Keratinocyte (primary cell): Measurements from ENCODE around the gene FLII.

Experiments used
- EZH2 ChIP-seq: IDR thresholded peaks from one replicate; pipeline ENCODE4 v1.6.1; 2012; ENCODE audit warnings: inconsistent platforms, mild to moderate bottlenecking, low read length, moderate library complexity
- TF ChIP-seq, protein P1 (sequence below), 3 experiments: IDR thresholded peaks in 1 of 3; conservative IDR thresholded peaks in 1 of 3; optimal IDR thresholded peaks in 1 of 3; 2 replicates in 2 of 3; 3 replicates in 1 of 3; pipeline versions ENCODE3 to v1.5.1; 2011; ENCODE audit warnings: low read length in 3 of 3, mild to moderate bottlenecking in 3 of 3, moderate library complexity in 2 of 3, control low read depth in 1 of 3, inconsistent platforms in 1 of 3; ENCODE audit not compliant: insufficient read depth in 2 of 3; ENCODE audit errors: extremely low read depth in 1 of 3

DNA sequence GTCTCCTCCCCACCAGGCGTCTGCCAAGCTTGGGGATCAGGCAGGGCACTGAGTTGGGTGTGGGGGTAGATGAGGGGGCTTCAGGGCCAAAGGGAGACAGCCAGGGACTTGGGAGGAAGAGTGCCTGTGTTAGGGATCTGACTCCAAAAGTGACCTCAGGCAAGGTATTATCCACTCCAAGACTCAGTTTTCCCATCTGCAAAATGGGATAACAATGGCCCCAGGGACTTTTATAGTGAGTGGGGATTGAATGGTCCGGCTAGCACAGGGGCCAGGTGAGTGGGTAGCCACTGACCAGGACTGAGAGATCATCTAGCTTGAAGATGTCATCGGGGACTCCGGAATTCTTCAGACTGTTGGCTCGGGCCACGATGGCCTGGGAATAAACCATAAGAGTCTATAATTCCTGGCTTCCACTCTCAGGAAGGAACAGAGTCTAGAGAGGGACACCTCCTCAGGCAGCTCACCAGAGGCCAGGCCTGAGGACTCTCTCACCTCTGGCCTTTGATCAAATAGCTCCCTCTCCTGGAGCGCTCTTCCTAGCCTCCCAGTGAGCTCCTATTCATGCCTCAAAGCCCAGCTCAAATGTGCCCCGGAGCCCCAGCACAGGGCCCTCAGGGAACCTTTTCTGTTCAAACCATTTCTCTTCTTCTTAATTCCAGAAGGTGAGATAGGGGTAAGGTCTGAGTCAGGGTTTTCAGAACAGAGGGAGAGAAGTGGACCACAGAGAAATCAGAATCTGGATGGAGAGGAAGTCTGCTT, 3.5 kb downstream of the FLII start:
- TF ChIP-seq, protein P1, sequence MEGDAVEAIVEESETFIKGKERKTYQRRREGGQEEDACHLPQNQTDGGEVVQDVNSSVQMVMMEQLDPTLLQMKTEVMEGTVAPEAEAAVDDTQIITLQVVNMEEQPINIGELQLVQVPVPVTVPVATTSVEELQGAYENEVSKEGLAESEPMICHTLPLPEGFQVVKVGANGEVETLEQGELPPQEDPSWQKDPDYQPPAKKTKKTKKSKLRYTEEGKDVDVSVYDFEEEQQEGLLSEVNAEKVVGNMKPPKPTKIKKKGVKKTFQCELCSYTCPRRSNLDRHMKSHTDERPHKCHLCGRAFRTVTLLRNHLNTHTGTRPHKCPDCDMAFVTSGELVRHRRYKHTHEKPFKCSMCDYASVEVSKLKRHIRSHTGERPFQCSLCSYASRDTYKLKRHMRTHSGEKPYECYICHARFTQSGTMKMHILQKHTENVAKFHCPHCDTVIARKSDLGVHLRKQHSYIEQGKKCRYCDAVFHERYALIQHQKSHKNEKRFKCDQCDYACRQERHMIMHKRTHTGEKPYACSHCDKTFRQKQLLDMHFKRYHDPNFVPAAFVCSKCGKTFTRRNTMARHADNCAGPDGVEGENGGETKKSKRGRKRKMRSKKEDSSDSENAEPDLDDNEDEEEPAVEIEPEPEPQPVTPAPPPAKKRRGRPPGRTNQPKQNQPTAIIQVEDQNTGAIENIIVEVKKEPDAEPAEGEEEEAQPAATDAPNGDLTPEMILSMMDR (optimal IDR thresholded peaks at IDR 0.05 in 1 of 3, IDR thresholded peaks at IDR 0.05 in 1 of 3, conservative IDR thresholded peaks at IDR 0.05 in 1 of 3; ENCODE audit: extremely low read depth in 1 of 3, insufficient read depth in 2 of 3, low read length in 3 of 3), result no peak
- no peak for TF ChIP-seq EZH2
